PC-3 (cell line): Measurements from ENCODE around the gene CDH4. TPM values are rescaled to one million over a fixed set of nuclear protein-coding genes. Genes with fewer than 3 reads are reported as not detected.

Experiments
- ATAC-seq: fragments of 200-7000 bp; cut with Tn5 transposase; 2 replicates; pipeline ENCODE4 v1.9.1; 2020; ENCODE audit warnings: mild to moderate bottlenecking, moderate library complexity
- BruUV-seq: library from RNA; stranded (reverse); fragments of 400-500 nt; replicated peaks from 2 replicates; lab custom pipeline; 2021; lab: Mats Ljungman, UMichigan
- CTCF ChIA-PET: fragments of 300-600 bp; sonication (Branson Sonifier 250); formaldehyde crosslinking; loops from one replicate; lab custom pipeline; 2022; ENCODE audit warnings: antibody characterized with exemption; lab: Charles Lee
- POLR2A ChIA-PET: fragments of 300-600 bp; sonication (Branson Sonifier 250); formaldehyde crosslinking; loops from one replicate; lab custom pipeline; 2022; ENCODE audit warnings: antibody characterized with exemption; ENCODE audit not compliant: unreplicated experiment; lab: Charles Lee
- DNase-seq: peaks from one replicate; pipeline ENCODE4 v3.0.0-alpha.2; 2015
- H2AFZ ChIP-seq: fragments of 300-600 bp; sonication (generic); 2 replicates; pipeline ENCODE4 v1.6.0; 2016; ENCODE audit warnings: antibody characterized with exemption, low read length
- H3F3A ChIP-seq: fragments of 300-600 bp; sonication (generic); one replicate; pipeline ENCODE4 v1.6.0; 2017; ENCODE audit warnings: antibody characterized with exemption, low read length, control low read depth, mild to moderate bottlenecking; ENCODE audit not compliant: unreplicated experiment
- H3K27ac ChIP-seq: fragments of 300-600 bp; sonication (generic); 2 replicates; pipeline ENCODE4 v1.5.1; 2016; ENCODE audit warnings: mild to moderate bottlenecking, low read length
- H3K27me3 ChIP-seq: fragments of 300-600 bp; sonication (generic); 2 replicates; pipeline ENCODE4 v1.6.1; 2016; ENCODE audit warnings: low read length, mixed read lengths
- H3K36me3 ChIP-seq: fragments of 300-600 bp; sonication (generic); 2 replicates; pipeline ENCODE4 v1.6.1; 2016; ENCODE audit warnings: low read depth, mixed run types, low read length, mixed read lengths
- H3K4me1 ChIP-seq: fragments of 300-600 bp; sonication (generic); 2 replicates; pipeline ENCODE4 v1.5.1; 2016; ENCODE audit warnings: low read length; ENCODE audit not compliant: insufficient read depth
- H3K4me2 ChIP-seq: fragments of 300-600 bp; sonication (generic); 2 replicates; pipeline ENCODE4 v1.6.0; 2016; ENCODE audit warnings: low read length
- H3K4me3 ChIP-seq: fragments of 300-600 bp; sonication (generic); 2 replicates; pipeline ENCODE4 v1.5.1; 2016; ENCODE audit warnings: mild to moderate bottlenecking, low read length, mixed read lengths
- H3K79me2 ChIP-seq: fragments of 300-600 bp; sonication (generic); 2 replicates; pipeline ENCODE4 v1.6.1; 2017; ENCODE audit warnings: low read length, mixed read lengths
- H3K9ac ChIP-seq: fragments of 300-600 bp; sonication (generic); 2 replicates; pipeline ENCODE4 v1.6.0; 2016; ENCODE audit warnings: mild to moderate bottlenecking, low read length
- H3K9me2 ChIP-seq: fragments of 300-600 bp; sonication (generic); replicated peaks from 2 replicates; pipeline ENCODE4 v1.6.1; 2016; ENCODE audit warnings: mixed run types, low read length, mixed read lengths
- H3K9me3 ChIP-seq: fragments of 300-600 bp; sonication (generic); 2 replicates; pipeline ENCODE4 v1.6.1; 2016; ENCODE audit warnings: low read length, mixed read lengths
- H4K20me1 ChIP-seq: fragments of 300-600 bp; sonication (generic); 2 replicates; pipeline ENCODE4 v1.6.1; 2016; ENCODE audit warnings: low read length, mixed read lengths
- EZH2 ChIP-seq: fragments of 300-600 bp; sonication (generic); IDR thresholded peaks from one replicate; pipeline ENCODE4 v1.6.1; 2017; ENCODE audit warnings: antibody characterized with exemption, mild to moderate bottlenecking, low read length; ENCODE audit not compliant: unreplicated experiment
- EZH2phosphoT487 ChIP-seq: fragments of 300-600 bp; sonication (generic); IDR thresholded peaks from 2 replicates; pipeline ENCODE4 v1.6.1; 2018; ENCODE audit warnings: mild to moderate bottlenecking, antibody characterized with exemption, low read length, borderline replicate concordance
- intact Hi-C: fragments of 100-400 bp; cut with micrococcal nuclease; formaldehyde crosslinking; loops from 2 replicates; pipeline ENCODE4 v1.9.0; 2023
- total RNA-seq: library from RNA; depleted of rRNA; stranded (reverse); fragments of >200 nt; gene quantifications from 2 replicates; pipeline ENCODE4 v1.2.3, GENCODE V29; 2014
- TF ChIP-seq, protein P1 (sequence below): fragments of 300-600 bp; sonication (generic); conservative IDR thresholded peaks from 2 replicates; pipeline ENCODE4 v1.5.1; 2017; ENCODE audit warnings: antibody characterized with exemption, low read depth, mild to moderate bottlenecking, low read length

Gene CDH4
- total RNA-seq, 1 experiment from 2014 or later: not detected

DNA sequence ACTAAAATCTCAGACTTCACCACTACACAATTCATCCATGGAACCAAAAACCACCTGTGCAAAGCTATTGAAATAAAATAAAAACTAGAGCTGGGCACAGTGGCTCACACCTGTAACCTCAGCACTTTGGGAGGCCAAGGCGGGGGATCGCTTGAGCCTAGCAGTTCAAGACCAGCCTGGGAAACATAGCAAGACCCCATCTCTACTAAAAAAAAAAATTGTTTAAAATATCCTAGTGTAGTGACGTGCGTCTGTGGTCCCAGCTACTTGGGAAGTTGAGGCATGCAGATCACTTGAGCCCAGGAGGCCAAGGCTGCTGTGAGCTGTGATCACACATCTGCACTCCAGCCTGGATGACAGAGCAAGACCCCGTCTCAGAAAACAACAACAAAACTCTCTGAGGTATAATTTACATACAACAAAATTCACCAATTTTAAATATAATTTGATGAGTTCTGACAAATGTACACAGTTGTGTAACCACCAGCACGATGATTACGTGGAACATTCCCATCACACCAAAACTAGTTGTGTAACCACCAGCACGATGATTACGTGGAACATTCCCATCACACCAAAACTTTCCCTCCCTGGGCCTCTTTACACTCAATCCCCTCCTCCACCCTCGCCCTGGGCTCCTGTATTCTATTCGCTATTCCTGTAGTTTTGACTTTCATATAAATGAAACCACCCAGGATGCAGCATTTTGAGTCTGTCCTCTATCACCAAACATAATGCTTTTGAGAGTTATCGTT is 706.1 kb downstream of the CDH4 start:
- intact Hi-C loops: no loop called here
- no peak overlapping the region for H3K4me3 ChIP-seq
- BruUV-seq: no TSS peak
- H3K4me2 ChIP-seq: no peak overlapping the region
- H4K20me1 ChIP-seq: no peaks in the 10 kb centered on the region
- no peaks in the 10 kb centered on the region for H3K9me2 ChIP-seq
- no peak overlapping the region for H3K27ac ChIP-seq
- TF ChIP-seq EZH2phosphoT487 (no peak), EZH2 (no peak)
- TF ChIP-seq, protein P1, sequence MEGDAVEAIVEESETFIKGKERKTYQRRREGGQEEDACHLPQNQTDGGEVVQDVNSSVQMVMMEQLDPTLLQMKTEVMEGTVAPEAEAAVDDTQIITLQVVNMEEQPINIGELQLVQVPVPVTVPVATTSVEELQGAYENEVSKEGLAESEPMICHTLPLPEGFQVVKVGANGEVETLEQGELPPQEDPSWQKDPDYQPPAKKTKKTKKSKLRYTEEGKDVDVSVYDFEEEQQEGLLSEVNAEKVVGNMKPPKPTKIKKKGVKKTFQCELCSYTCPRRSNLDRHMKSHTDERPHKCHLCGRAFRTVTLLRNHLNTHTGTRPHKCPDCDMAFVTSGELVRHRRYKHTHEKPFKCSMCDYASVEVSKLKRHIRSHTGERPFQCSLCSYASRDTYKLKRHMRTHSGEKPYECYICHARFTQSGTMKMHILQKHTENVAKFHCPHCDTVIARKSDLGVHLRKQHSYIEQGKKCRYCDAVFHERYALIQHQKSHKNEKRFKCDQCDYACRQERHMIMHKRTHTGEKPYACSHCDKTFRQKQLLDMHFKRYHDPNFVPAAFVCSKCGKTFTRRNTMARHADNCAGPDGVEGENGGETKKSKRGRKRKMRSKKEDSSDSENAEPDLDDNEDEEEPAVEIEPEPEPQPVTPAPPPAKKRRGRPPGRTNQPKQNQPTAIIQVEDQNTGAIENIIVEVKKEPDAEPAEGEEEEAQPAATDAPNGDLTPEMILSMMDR: no peak
- no peaks in the 10 kb centered on the region for H3K9me3 ChIP-seq
- CTCF ChIA-PET: no interaction called here
- ATAC-seq (no peak), DNase-seq (no peak)
- H3K4me1 ChIP-seq: no peaks in the 10 kb centered on the region
- no peaks in the 10 kb centered on the region for H3K79me2 ChIP-seq
- no peak overlapping the region for H2AFZ ChIP-seq
- no peaks in the 10 kb centered on the region for H3K36me3 ChIP-seq
- no peak overlapping the region for H3K9ac ChIP-seq
- POLR2A ChIA-PET: no interaction called here
- H3F3A ChIP-seq: no peaks in the 10 kb centered on the region
- H3K27me3 ChIP-seq: peaks cover 28% of the 10 kb centered on the region

DNA sequence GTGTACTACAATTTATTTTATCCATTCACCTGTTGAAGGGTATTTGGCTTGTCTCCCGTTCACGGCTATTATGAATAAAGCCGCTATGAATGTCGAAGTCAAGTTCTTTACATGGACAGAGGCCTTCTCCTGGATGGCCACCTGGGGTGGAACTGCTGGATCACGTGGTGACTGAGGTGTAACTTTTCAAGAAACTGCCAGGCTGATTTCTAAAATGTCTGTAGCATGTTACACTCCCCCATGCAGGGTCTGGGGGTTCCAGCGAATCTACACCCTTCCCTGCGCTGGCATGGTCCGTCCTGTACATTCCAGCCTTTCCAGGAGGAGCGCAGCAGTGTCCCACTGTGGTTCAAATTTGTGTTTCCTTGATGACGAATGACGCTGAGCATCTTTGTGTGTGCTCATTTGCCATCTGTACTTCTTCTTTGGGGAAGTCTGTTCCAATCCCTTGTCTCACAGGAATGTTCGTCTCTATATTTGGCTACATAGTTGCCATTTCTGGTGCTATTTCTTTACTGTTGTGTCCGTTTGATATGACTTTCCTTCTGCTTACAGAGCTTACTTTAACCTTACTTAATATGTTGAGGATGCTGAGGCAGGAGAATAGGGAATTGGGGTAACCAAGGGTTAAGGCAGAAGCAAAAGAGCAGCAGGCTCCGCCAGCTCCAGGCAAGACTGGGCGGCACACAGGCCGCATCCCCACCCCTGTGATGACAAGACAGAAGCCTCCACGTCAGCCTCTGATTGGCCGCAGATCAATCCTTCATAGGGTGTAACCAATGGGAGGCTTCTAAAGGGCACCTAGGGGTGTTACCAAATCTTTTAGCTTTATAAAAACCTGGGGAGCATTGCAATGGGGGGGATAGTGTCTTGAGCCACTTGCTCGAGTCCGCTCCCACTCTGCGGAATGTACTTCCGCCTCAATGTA is 707.0 kb downstream of the CDH4 start:
- peaks cover 28% of the 10 kb centered on the region for H3K27me3 ChIP-seq
- CTCF ChIA-PET: no interaction called here

More for the DNA sequence above, 707.0 kb downstream of the CDH4 start:
- Histone ChIP-seq H3K9me2 (no peaks in the 10 kb centered on the region), H3F3A (no peaks in the 10 kb centered on the region), H4K20me1 (no peaks in the 10 kb centered on the region), H3K27ac (no peak overlapping the region), H3K9ac (no peak overlapping the region), H3K4me2 (no peak overlapping the region), H3K9me3 (no peaks in the 10 kb centered on the region), H3K36me3 (no peaks in the 10 kb centered on the region), H3K4me1 (no peaks in the 10 kb centered on the region), H3K4me3 (no peak overlapping the region), H2AFZ (no peak overlapping the region), H3K79me2 (no peaks in the 10 kb centered on the region)
- POLR2A ChIA-PET: no interaction called here
- TF ChIP-seq EZH2 (no peak), EZH2phosphoT487 (no peak)
- TF ChIP-seq, protein P1: no peak
- intact Hi-C loops: no loop called here
- peak; percentile 8 for DNase-seq
- BruUV-seq: no TSS peak
- ATAC-seq: no peak
